Caco-2 (cell line): ENCODE measurements around the gene GLCCI1. TPM values are rescaled to one million over a fixed set of nuclear protein-coding genes. Genes with fewer than 3 reads are reported as not detected.
A peak's percentile ranks its signal among the peaks of the same experiment; 100 is the strongest.

Source experiments
- BruUV-seq: library from RNA; stranded (reverse); fragments of 400-500 nt; replicated peaks from 2 replicates; lab custom pipeline; 2021; lab: Mats Ljungman, UMichigan
- CTCF ChIA-PET: fragments of 300-600 bp; sonication (Branson Sonifier 250); formaldehyde crosslinking; loops from one replicate; lab custom pipeline; 2022; ENCODE audit warnings: antibody characterized with exemption; lab: Charles Lee
- POLR2A ChIA-PET: fragments of 300-600 bp; sonication (Branson Sonifier 250); formaldehyde crosslinking; loops from one replicate; lab custom pipeline; 2022; ENCODE audit warnings: antibody characterized with exemption; lab: Charles Lee
- DNase-seq, 2 experiments: peaks; one replicate each; pipeline versions ENCODE4 v3.0.0 to v3.0.0-alpha.2; 2020 to 2022
- H3K27me3 ChIP-seq: replicated peaks from 2 replicates; pipeline ENCODE4 v1.6.0; 2011; ENCODE audit warnings: low read length; ENCODE audit not compliant: control insufficient read depth, insufficient read depth
- H3K36me3 ChIP-seq: 2 replicates; pipeline ENCODE4 v1.5.1; 2011; ENCODE audit warnings: low read length; ENCODE audit not compliant: control insufficient read depth, insufficient read depth
- H3K4me1 ChIP-seq: fragments of 250-450 bp; sonication (Bioruptor Pico); 2 replicates; pipeline ENCODE4 v1.5.1; 2020; ENCODE audit warnings: mild to moderate bottlenecking
- H3K4me3 ChIP-seq: 2 replicates; pipeline ENCODE4 v1.5.1; 2011; ENCODE audit warnings: low read depth, mild to moderate bottlenecking, control low read depth, low read length
- H3K9me3 ChIP-seq: fragments of 250-450 bp; sonication (Bioruptor Pico); 2 replicates; pipeline ENCODE4 v1.5.1; 2020; ENCODE audit warnings: mild to moderate bottlenecking, moderate library complexity
- H3K27ac Mint-ChIP-seq: one replicate; pipeline ENCODE4 v1.8.0; 2022; ENCODE audit warnings: mixed read lengths; ENCODE audit not compliant: unreplicated experiment
- H3K27me3 Mint-ChIP-seq: one replicate; pipeline ENCODE4 v1.8.0; 2022; ENCODE audit warnings: mixed read lengths; ENCODE audit not compliant: insufficient read depth, unreplicated experiment
- H3K36me3 Mint-ChIP-seq: one replicate; pipeline ENCODE4 v1.8.0; 2022; ENCODE audit warnings: mild to moderate bottlenecking, mixed read lengths; ENCODE audit not compliant: insufficient read depth, unreplicated experiment
- H3K4me1 Mint-ChIP-seq: one replicate; pipeline ENCODE4 v1.8.0; 2022; ENCODE audit warnings: low read depth, mixed read lengths; ENCODE audit not compliant: unreplicated experiment
- H3K4me3 Mint-ChIP-seq: one replicate; pipeline ENCODE4 v1.8.0; 2022; ENCODE audit warnings: mild to moderate bottlenecking, moderate library complexity, mixed read lengths; ENCODE audit not compliant: unreplicated experiment
- H3K9me3 Mint-ChIP-seq: one replicate; pipeline ENCODE4 v1.8.0; 2022; ENCODE audit warnings: mixed read lengths; ENCODE audit not compliant: unreplicated experiment
- intact Hi-C: fragments of 100-400 bp; cut with micrococcal nuclease; formaldehyde crosslinking; loops from one replicate; pipeline ENCODE4 v1.10.0; 2022; ENCODE audit not compliant: unreplicated experiment
- total RNA-seq: library from RNA; stranded (reverse); gene quantifications from 2 replicates; pipeline ENCODE4 v1.2.3, GENCODE V29; 2022
- TF ChIP-seq, protein P1 (sequence below), 2 experiments: fragments of 200-600 bp in 1 of 2; IDR thresholded peaks; 1 replicate in 1 of 2; 2 replicates in 1 of 2; pipeline versions ENCODE4 v1.5.1 to v1.8.0; 2011 to 2022; ENCODE audit warnings: antibody characterized with exemption in 1 of 2, control low read depth in 1 of 2, inconsistent platforms in 1 of 2, low read depth in 1 of 2, low read length in 1 of 2, mild to moderate bottlenecking in 1 of 2, moderate library complexity in 1 of 2; ENCODE audit not compliant: insufficient read depth in 1 of 2, severe bottlenecking in 1 of 2, unreplicated experiment in 1 of 2

Gene GLCCI1
- total RNA-seq, 1 experiment from 2014 or later: 18.8 TPM

DNA sequence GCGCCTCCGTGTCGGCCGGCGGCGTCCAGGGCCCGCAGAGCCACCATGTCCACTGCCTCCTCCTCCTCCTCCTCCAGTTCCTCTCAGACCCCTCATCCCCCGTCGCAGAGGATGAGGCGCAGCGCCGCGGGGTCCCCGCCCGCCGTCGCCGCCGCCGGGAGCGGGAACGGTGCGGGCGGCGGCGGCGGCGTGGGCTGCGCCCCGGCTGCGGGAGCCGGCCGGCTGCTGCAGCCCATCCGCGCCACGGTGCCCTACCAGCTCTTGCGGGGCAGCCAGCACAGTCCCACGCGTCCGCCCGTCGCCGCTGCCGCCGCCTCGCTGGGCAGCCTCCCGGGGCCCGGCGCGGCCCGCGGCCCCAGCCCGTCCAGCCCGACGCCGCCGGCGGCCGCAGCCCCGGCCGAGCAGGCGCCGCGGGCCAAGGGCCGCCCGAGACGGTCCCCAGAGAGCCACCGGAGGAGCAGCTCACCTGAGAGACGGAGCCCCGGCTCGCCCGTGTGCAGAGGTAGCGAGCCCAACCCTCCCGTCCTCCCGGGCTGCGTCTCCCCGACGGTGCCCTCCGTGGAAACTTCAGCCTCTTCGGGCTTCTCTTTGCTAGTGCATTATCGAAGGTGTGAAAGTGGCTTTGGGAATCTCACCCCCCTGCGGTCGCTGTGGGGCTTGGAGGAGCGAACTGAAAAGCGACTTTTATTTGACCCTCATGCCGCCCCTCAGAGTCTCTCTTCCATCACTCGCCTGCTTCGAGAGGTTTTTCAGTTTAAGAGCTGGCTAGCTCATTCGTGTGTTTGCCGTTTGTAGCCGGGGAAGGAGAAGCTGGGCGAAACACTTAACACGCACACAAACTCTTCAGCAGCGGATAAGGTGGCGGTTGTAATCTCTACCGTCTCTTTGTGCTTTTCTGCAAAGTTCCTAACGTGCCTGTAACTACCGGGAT lies 975 bp downstream of the GLCCI1 start:
- Mint-ChIP-seq H3K27ac (no peak overlapping the region), H3K4me1 (peaks cover 6% of the 10 kb centered on the region), H3K4me3 (no peak overlapping the region), H3K36me3 (peaks cover 9% of the 10 kb centered on the region), H3K27me3 (no peaks in the 10 kb centered on the region), H3K9me3 (no peaks in the 10 kb centered on the region)
- intact Hi-C loops: loop anchor here (1.0 to 5.0 kb wide), 3 partner anchors 58 to 287 kb away; no protein-coding TSS in a partner anchor
- POLR2A ChIA-PET: interaction anchor here (0.6 to 1.3 kb wide), 3 partner anchors 58 to 61 kb away, joined by 3 to 10 read pairs (median 3); no protein-coding TSS in a partner anchor
- CTCF ChIA-PET: interaction anchor here (0.9 kb wide), 1 partner anchor 288 kb away, joined by 3 read pairs; no protein-coding TSS in a partner anchor
- Histone ChIP-seq H3K4me3 (peak overlapping the region; percentile 82), H3K27me3 (no peaks in the 10 kb centered on the region), H3K9me3 (no peaks in the 10 kb centered on the region), H3K4me1 (no peaks in the 10 kb centered on the region), H3K36me3 (no peaks in the 10 kb centered on the region)
- BruUV-seq: no TSS peak
- TF ChIP-seq, protein P1, sequence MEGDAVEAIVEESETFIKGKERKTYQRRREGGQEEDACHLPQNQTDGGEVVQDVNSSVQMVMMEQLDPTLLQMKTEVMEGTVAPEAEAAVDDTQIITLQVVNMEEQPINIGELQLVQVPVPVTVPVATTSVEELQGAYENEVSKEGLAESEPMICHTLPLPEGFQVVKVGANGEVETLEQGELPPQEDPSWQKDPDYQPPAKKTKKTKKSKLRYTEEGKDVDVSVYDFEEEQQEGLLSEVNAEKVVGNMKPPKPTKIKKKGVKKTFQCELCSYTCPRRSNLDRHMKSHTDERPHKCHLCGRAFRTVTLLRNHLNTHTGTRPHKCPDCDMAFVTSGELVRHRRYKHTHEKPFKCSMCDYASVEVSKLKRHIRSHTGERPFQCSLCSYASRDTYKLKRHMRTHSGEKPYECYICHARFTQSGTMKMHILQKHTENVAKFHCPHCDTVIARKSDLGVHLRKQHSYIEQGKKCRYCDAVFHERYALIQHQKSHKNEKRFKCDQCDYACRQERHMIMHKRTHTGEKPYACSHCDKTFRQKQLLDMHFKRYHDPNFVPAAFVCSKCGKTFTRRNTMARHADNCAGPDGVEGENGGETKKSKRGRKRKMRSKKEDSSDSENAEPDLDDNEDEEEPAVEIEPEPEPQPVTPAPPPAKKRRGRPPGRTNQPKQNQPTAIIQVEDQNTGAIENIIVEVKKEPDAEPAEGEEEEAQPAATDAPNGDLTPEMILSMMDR (IDR thresholded peaks at IDR 0.05; ENCODE audit: insufficient read depth in 1 of 2, low read depth in 1 of 2, low read length in 1 of 2, severe bottlenecking in 1 of 2, unreplicated experiment in 1 of 2): peak in 1 of 2 experiments; percentile 30
- peak; percentile 53 to 58 for DNase-seq

DNA sequence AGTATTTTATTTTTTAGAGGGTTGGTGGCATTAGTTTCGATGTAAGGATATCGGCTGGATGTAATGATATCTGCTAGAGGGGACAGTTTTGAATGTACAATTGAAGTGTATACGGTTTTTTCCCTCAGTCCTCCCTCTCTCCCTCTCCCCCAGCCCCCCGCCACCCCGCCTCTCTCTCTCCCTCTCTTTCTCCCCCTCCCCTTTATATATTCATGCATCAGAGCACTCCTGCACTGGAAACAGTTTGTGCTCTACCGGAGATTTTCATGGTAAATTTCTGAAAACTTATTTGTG lies 1.6 kb downstream of the GLCCI1 start:
- no peaks in the 10 kb centered on the region for H3K27me3 ChIP-seq
- no peaks in the 10 kb centered on the region for H3K27me3 Mint-ChIP-seq
- ChIA-PET CTCF (interaction anchor here (0.7 to 1.0 kb wide), 3 partner anchors 65 to 289 kb away, joined by 3 read pairs; no protein-coding TSS in a partner anchor), POLR2A (interaction anchor here (0.6 to 1.3 kb wide), 3 partner anchors 59 to 287 kb away, joined by 3 to 10 read pairs (median 3); no protein-coding TSS in a partner anchor)
- H3K4me1 Mint-ChIP-seq: peaks cover 6% of the 10 kb centered on the region
- H3K4me1 ChIP-seq: no peaks in the 10 kb centered on the region
- no peaks in the 10 kb centered on the region for H3K9me3 Mint-ChIP-seq
- no peak overlapping the region for H3K27ac Mint-ChIP-seq
- no peak overlapping the region for H3K4me3 Mint-ChIP-seq
- TF ChIP-seq, protein P1 (IDR thresholded peaks at IDR 0.05; ENCODE audit: insufficient read depth in 1 of 2, low read depth in 1 of 2, low read length in 1 of 2, severe bottlenecking in 1 of 2, unreplicated experiment in 1 of 2): no peak
- H3K36me3 ChIP-seq: no peaks in the 10 kb centered on the region
- intact Hi-C loops: loop anchor here (1.0 kb wide), 1 partner anchor 66 kb away; no protein-coding TSS in a partner anchor
- H3K9me3 ChIP-seq: no peaks in the 10 kb centered on the region
- peak overlapping the region; percentile 82 for H3K4me3 ChIP-seq
- DNase-seq: no peak
- peaks cover 9% of the 10 kb centered on the region for H3K36me3 Mint-ChIP-seq
- no TSS peak for BruUV-seq

DNA sequence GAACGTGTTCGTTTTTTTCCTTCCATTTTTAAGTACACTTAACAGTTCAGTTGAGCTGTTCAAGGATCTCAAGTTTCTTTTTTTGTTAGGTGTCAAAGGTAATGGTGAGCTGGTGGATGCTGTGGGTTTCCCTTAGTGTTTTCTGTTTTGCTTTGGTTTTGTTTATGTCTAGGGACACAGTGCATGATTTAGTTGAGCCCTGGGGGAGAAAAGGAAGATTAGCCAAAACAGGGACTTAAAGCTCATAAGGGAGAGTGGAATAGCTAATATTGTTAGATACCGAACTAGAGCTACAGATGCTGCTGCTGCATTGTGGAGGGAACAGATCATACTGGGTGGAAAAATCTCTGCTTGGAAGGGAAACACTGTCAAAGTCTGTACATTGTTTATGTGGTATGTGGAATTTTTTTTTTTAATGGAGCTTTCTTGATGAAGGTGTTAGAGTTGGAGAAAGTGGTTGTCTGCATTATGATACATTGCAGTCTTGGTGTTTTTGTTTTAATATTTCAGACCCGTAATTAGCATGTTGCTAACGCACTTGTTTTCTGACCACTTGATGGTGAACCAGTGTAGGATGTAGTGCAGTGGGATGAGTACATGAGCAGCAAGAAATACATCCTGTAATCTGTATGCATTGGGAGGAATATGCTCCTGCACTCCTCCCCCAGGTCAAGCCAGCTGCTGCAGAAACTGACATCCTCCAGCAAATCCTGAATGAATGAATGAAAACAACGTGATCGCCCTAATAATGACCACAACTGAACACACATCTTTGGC lies 2.1 kb downstream of the GLCCI1 start:
- DNase-seq: no peak
- Mint-ChIP-seq H3K27me3 (no peaks in the 10 kb centered on the region), H3K4me1 (peaks cover 6% of the 10 kb centered on the region), H3K9me3 (no peaks in the 10 kb centered on the region), H3K27ac (no peak overlapping the region), H3K36me3 (peaks cover 9% of the 10 kb centered on the region), H3K4me3 (no peak overlapping the region)
- H3K9me3 ChIP-seq: no peaks in the 10 kb centered on the region
- H3K4me3 ChIP-seq: peak overlapping the region; percentile 82
- no peaks in the 10 kb centered on the region for H3K4me1 ChIP-seq
- BruUV-seq: TSS peak; percentile 37
- no peaks in the 10 kb centered on the region for H3K27me3 ChIP-seq
- intact Hi-C loops: loop anchor here (1.0 kb wide), 1 partner anchor 66 kb away; no protein-coding TSS in a partner anchor
- ChIA-PET CTCF (interaction anchor here (0.7 to 1.0 kb wide), 4 partner anchors 65 to 325 kb away, joined by 3 to 4 read pairs (median 3); no protein-coding TSS in a partner anchor), POLR2A (interaction anchor here (0.6 to 1.3 kb wide), 3 partner anchors 59 to 286 kb away, joined by 3 to 10 read pairs (median 3); no protein-coding TSS in a partner anchor)
- TF ChIP-seq, protein P1 (IDR thresholded peaks at IDR 0.05; ENCODE audit: insufficient read depth in 1 of 2, low read depth in 1 of 2, low read length in 1 of 2, severe bottlenecking in 1 of 2, unreplicated experiment in 1 of 2): no peak
- no peaks in the 10 kb centered on the region for H3K36me3 ChIP-seq
